GM08714 (cell line): ENCODE data around the gene YPEL5.

ENCODE experiments used
- H3K4me3 ChIP-seq: fragments of 200-500 bp; sonication (Bioruptor generic); 2 replicates; pipeline ENCODE4 v1.5.1; 2014; ENCODE audit warnings: mild to moderate bottlenecking, low read length, inconsistent platforms
- ZNF274 ChIP-seq: IDR thresholded peaks from 2 replicates; pipeline ENCODE4 v1.6.1; 2012; ENCODE audit warnings: mild to moderate bottlenecking, low read depth, low read length

The YPEL5 gene

GRCh38 chr2:30192314-30192713 lies 45.5 kb downstream of the YPEL5 start:
- no peak overlapping the region for H3K4me3 ChIP-seq
- no peak for TF ChIP-seq ZNF274

GRCh38 chr2:30193104-30193681 lies 46.4 kb downstream of the YPEL5 start:
- no peak overlapping the region for H3K4me3 ChIP-seq
- no peak for TF ChIP-seq ZNF274

- no peak for TF ChIP-seq ZNF274
- no peak overlapping the region for H3K4me3 ChIP-seq
Observed at GRCh38 chr2:30194421-30194820, 47.6 kb downstream of the YPEL5 start.

GRCh38 chr2:30195016-30195415 lies 48.2 kb downstream of the YPEL5 start:
- TF ChIP-seq ZNF274 = no peak
- H3K4me3 ChIP-seq = no peak overlapping the region

- H3K4me3 ChIP-seq = no peak overlapping the region
- TF ChIP-seq ZNF274 = no peak
Observed at GRCh38 chr2:30197570-30198192, 50.9 kb downstream of the YPEL5 start.

GRCh38 chr2:30201990-30202389 lies 55.2 kb downstream of the YPEL5 start:
- no peak for TF ChIP-seq ZNF274
- H3K4me3 ChIP-seq = no peak overlapping the region

- no peak for TF ChIP-seq ZNF274
- H3K4me3 ChIP-seq = no peak overlapping the region
Observed at GRCh38 chr2:30203156-30203555, 56.3 kb downstream of the YPEL5 start.

- no peak for TF ChIP-seq ZNF274
- no peak overlapping the region for H3K4me3 ChIP-seq
Observed at GRCh38 chr2:30204281-30204680, 57.5 kb downstream of the YPEL5 start.

- TF ChIP-seq ZNF274 = no peak
- H3K4me3 ChIP-seq = no peak overlapping the region
Observed at GRCh38 chr2:30205456-30205855, 58.6 kb downstream of the YPEL5 start.

- no peak overlapping the region for H3K4me3 ChIP-seq
- no peak for TF ChIP-seq ZNF274
Observed at GRCh38 chr2:30206461-30207430, 59.9 kb downstream of the YPEL5 start.

- no peak overlapping the region for H3K4me3 ChIP-seq
- TF ChIP-seq ZNF274 = no peak
Observed at GRCh38 chr2:30208453-30208852, 61.6 kb downstream of the YPEL5 start.

GRCh38 chr2:30209227-30209626 lies 62.4 kb downstream of the YPEL5 start:
- H3K4me3 ChIP-seq = no peak overlapping the region
- no peak for TF ChIP-seq ZNF274
